A549 (cell line): ENCODE measurements around the gene ATP6V1G2.
"Not testable (repeated sequence)": the region's sequence is repeated elsewhere in the genome, so short reads cannot be mapped to it uniquely, and the experiment has no call there.

Source experiments
- CBX2 ChIP-seq: fragments of 200-600 bp; sonication (generic); IDR thresholded peaks from 2 replicates; pipeline ENCODE4 v1.6.1; 2016; ENCODE audit warnings: low read depth, mild to moderate bottlenecking, borderline replicate concordance
- CTCF ChIP-seq: fragments of >200 bp; sonication (Bioruptor Twin); formaldehyde crosslinking; IDR thresholded peaks from 3 replicates; pipeline ENCODE4 v1.5.1; 2016
- JUNB ChIP-seq: fragments of >200 bp; sonication (Bioruptor Twin); formaldehyde crosslinking; IDR thresholded peaks from 2 replicates; pipeline ENCODE4 v1.6.1; 2016
- MAX ChIP-seq: IDR thresholded peaks from 2 replicates; pipeline ENCODE4 v1.6.1; 2012
- MYC ChIP-seq: IDR thresholded peaks from 2 replicates; pipeline ENCODE4 v1.6.1; 2012; ENCODE audit warnings: mild to moderate bottlenecking, inconsistent platforms, low read length, improper control_type of control experiment, borderline replicate concordance
- NFE2L2 ChIP-seq: fragments of 150-350 bp; conservative IDR thresholded peaks from 2 replicates; pipeline ENCODE4 v1.6.1; 2014; ENCODE audit warnings: low read length
- POLR2A ChIP-seq: IDR thresholded peaks from 2 replicates; pipeline ENCODE4 v1.6.1; 2012; ENCODE audit warnings: mild to moderate bottlenecking, low read length
- POLR2AphosphoS2 ChIP-seq: conservative IDR thresholded peaks from 2 replicates; pipeline ENCODE4 v1.6.1; 2012; ENCODE audit warnings: low read length, improper control_type of control experiment, inconsistent platforms
- RAD21 ChIP-seq, 2 experiments: fragments of >200 bp in 1 of 2; sonication (Bioruptor Twin) in 1 of 2; formaldehyde crosslinking in 1 of 2; IDR thresholded peaks in 1 of 2; conservative IDR thresholded peaks in 1 of 2; 2 replicates in 1 of 2; 3 replicates in 1 of 2; pipeline ENCODE4 v1.6.1; 2012 to 2018; ENCODE audit warnings: inconsistent platforms in 1 of 2
- REST ChIP-seq: fragments of 200-600 bp; sonication (generic); IDR thresholded peaks from 2 replicates; pipeline ENCODE4 v1.6.1; 2016; ENCODE audit warnings: antibody characterized with exemption, mild to moderate bottlenecking, moderate library complexity
- RFX5 ChIP-seq: fragments of 450-650 bp; IDR thresholded peaks from 2 replicates; pipeline ENCODE4 v1.7.1; 2014; ENCODE audit warnings: antibody characterized with exemption, mild to moderate bottlenecking, moderate library complexity
- SREBF2 ChIP-seq: fragments of 450-650 bp; IDR thresholded peaks from 2 replicates; pipeline ENCODE4 v1.6.1; 2014; ENCODE audit warnings: mild to moderate bottlenecking, moderate library complexity

GRCh38 chr6:31509036-31509435 is 37.4 kb downstream of the ATP6V1G2 start:
- not testable (repeated sequence) for TF ChIP-seq CBX2; MAX; REST; POLR2A; RFX5; NFE2L2; MYC; CTCF; SREBF2; RAD21 (conservative IDR thresholded peaks at IDR 0.05 in 1 of 2, IDR thresholded peaks at IDR 0.05 in 1 of 2); POLR2AphosphoS2; JUNB
